ENCODE data around the gene CAMK2B. TPM values are rescaled to one million over a fixed set of nuclear protein-coding genes. Genes with fewer than 3 reads are reported as not detected.

Gene CAMK2B
- total RNA-seq, 1 donor from 2014 or later, result not detected

GRCh38 chr7:44331682-44332081 is 6.3 kb upstream of the CAMK2B start:
- no peak for TF ChIP-seq CTCF (conservative IDR thresholded peaks at IDR 0.05; ENCODE audit: low read depth, low read length)

GRCh38 chr7:44330331-44330730 is 4.9 kb upstream of the CAMK2B start:
- no peak overlapping the region for H3K4me3 ChIP-seq (ENCODE audit: low read depth, low read length)
- no peak for DNase-seq (ENCODE audit: low read depth)
- TF ChIP-seq CTCF (conservative IDR thresholded peaks at IDR 0.05; ENCODE audit: low read depth, low read length), result no peak

More at GRCh38 chr7:44331682-44332081, 6.3 kb upstream of the CAMK2B start:
- H3K4me3 ChIP-seq (ENCODE audit: low read depth, low read length), result no peak overlapping the region
- no peak for DNase-seq (ENCODE audit: low read depth)

GRCh38 chr7:44329888-44330287 is 4.5 kb upstream of the CAMK2B start:
- no peak overlapping the region for H3K4me3 ChIP-seq (ENCODE audit: low read depth, low read length)
- no peak for DNase-seq (ENCODE audit: low read depth)
- no peak for TF ChIP-seq CTCF (conservative IDR thresholded peaks at IDR 0.05; ENCODE audit: low read depth, low read length)

- no peak for DNase-seq (ENCODE audit: low read depth)
- no peak overlapping the region for H3K4me3 ChIP-seq (ENCODE audit: low read depth, low read length)
- no peak for TF ChIP-seq CTCF (conservative IDR thresholded peaks at IDR 0.05; ENCODE audit: low read depth, low read length)
These were observed 3.7 kb upstream of the CAMK2B start for GRCh38 chr7:44329081-44329480.

GRCh38 chr7:44327981-44328380 is 2.6 kb upstream of the CAMK2B start:
- no peak for TF ChIP-seq CTCF (conservative IDR thresholded peaks at IDR 0.05; ENCODE audit: low read depth, low read length)
- no peak for DNase-seq (ENCODE audit: low read depth)
- H3K4me3 ChIP-seq (ENCODE audit: low read depth, low read length), result no peak overlapping the region

GRCh38 chr7:44326261-44327125 is 1.1 kb upstream of the CAMK2B start:
- DNase-seq (ENCODE audit: low read depth), result no peak
- no peak for TF ChIP-seq CTCF (conservative IDR thresholded peaks at IDR 0.05; ENCODE audit: low read depth, low read length)
- H3K4me3 ChIP-seq (ENCODE audit: low read depth, low read length), result no peak overlapping the region

GRCh38 chr7:44325811-44326241 is 432 bp upstream of the CAMK2B start:
- no peak for DNase-seq (ENCODE audit: low read depth)
- H3K4me3 ChIP-seq (ENCODE audit: low read depth, low read length), result no peak overlapping the region
- peak; percentile 3 for TF ChIP-seq CTCF (conservative IDR thresholded peaks at IDR 0.05; ENCODE audit: low read depth, low read length)

All from epithelial cell of proximal tubule (primary cell).